NCI-H2171 treated with DMSO at 0.1 percent for 48 hours (cell line): ENCODE results near the gene EPHB1.
A peak's percentile ranks its signal among the peaks of the same experiment; 100 is the strongest.
"Not testable (repeated sequence)": the region's sequence is repeated elsewhere in the genome, so short reads cannot be mapped to it uniquely, and the experiment has no call there.

ENCODE experiments used
- DNase-seq: peaks from one replicate; lab custom pipeline; 2025; lab: John Stamatoyannopoulos, UW

The EPHB1 gene

GRCh38 chr3:135005616-135006015 lies 210.6 kb downstream of the EPHB1 start:
- DNase-seq, result not testable (repeated sequence)

GRCh38 chr3:135007607-135008006 lies 212.5 kb downstream of the EPHB1 start:
- DNase-seq, result no peak

DNA sequence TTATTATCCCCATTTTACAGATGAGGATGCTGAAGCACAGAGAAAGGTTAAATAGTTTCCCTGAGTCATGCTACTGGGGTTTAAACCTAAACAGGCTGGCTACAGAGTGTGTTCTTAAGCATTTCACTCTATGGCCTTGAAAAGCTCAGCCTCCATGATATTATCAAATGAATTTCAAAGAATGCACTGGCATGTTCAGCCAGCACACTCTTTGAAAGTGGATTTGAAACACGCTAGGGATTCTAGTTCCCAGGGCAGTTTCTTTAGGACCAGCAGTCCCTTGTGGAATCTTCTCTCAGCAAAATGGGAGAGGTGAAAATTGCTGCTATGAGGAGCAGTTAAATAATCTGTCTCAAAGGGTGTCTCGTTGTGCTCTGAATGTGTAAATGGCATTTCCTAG lies 213.3 kb downstream of the EPHB1 start:
- DNase-seq, result no peak

- DNase-seq, result no peak
These were observed 214.0 kb downstream of the EPHB1 start for GRCh38 chr3:135009014-135009413.

- DNase-seq, result no peak
These were observed 217.0 kb downstream of the EPHB1 start for GRCh38 chr3:135012101-135012500.

DNA sequence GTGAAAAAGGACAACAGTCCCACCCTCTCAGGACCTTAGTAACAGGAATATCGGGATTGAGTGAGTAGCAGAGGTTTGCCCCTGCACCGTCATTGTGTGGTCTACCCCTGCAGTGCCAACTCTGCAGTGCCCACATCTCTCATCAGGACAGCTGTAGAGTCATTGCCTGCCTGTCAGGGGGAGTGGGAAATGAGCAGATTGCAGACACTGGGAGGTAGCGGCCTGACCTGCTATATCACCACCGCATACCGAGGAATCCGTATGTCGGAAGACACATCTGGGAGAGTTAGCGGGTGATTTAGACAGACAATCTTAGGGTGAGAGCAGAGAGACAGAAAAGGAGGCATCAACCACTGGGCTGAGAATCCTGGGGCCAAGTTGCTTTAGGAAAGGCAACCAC lies 218.1 kb downstream of the EPHB1 start:
- no peak for DNase-seq

DNA sequence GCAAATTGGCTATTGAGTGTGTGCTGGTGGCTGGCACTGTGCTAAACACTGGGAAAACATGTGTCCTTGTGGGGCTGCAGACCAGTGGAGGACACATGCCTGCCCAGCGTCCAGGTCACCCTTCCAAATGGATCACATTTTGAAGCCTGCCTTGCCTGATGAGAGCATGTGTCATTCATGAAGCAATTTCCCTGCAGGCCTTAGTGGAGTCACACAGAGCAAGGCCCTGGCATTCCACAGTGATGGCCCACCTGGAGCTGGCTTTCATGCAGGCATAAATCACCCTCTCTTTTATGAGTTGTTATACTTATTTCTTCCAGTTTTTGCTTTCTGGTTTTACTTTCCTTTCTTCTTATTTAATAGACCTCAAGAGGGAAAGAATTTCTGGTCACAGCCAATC lies 219.5 kb downstream of the EPHB1 start:
- DNase-seq, result no peak

- DNase-seq, result no peak
These were observed 222.2 kb downstream of the EPHB1 start for GRCh38 chr3:135017003-135017893.

GRCh38 chr3:135018149-135018923 lies 223.3 kb downstream of the EPHB1 start:
- no peak for DNase-seq

DNA sequence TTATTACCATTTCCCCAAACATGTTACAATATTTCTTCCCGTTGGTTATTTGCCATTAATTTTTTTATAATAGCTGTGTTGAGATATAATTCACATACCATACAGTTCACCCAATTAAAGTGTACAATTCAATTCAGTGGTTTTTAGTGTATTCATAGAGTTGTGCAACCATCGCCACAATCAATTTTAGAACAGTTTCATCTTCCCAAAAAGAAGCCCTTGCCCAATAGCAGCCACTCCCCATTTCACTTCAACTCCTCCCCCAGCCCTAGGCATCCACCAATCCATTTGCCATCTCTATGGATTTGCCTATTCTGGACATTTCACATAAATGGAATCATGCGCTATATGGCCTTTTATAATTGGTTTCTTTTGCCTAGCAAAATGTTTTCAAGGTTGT lies 225.1 kb downstream of the EPHB1 start:
- DNase-seq, result no peak

GRCh38 chr3:135023996-135024658 lies 229.1 kb downstream of the EPHB1 start:
- peak; percentile 12 for DNase-seq

DNA sequence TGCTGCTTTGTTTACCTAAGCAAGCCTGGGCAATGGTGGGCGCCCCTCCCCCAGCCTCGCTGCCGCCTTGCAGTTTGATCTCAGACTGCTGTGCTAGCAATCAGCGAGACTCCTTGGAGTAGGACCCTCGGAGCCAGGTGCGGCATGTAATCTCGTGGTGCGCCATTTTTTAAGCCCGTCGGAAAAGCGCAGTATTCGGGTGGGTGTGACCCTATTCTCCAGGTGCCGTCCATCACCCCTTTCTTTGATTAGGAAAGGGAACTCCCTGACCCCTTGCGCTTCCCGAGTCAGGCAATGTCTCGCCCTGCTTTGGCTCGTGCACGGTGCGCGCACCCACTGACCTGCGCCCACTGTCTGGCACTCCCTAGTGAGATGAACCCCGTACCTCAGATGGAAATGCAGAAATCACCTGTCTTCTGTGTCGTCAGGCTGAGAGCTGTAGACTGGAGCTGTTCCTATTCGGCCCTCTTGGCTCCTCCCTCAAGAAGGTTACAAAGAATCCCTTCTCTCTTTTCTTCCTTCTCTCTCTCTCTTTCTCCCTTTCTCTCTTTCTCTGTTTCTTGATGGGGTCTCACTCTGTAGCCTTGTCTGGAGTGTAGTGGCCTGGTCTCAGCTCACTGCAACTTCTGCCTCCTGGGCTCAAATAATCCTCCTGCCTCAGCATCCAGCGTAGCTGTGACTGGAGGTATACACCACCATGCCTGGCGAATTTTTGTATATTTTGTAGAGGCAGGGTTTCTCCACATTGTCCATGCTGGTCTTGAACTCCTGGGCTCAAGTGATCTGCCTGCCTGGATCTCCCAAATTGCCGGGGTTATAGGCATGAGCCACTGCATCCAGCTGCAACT lies 235.9 kb downstream of the EPHB1 start:
- DNase-seq, result peak; percentile 58

GRCh38 chr3:135033737-135034136 lies 238.7 kb downstream of the EPHB1 start:
- DNase-seq, result no peak

DNA sequence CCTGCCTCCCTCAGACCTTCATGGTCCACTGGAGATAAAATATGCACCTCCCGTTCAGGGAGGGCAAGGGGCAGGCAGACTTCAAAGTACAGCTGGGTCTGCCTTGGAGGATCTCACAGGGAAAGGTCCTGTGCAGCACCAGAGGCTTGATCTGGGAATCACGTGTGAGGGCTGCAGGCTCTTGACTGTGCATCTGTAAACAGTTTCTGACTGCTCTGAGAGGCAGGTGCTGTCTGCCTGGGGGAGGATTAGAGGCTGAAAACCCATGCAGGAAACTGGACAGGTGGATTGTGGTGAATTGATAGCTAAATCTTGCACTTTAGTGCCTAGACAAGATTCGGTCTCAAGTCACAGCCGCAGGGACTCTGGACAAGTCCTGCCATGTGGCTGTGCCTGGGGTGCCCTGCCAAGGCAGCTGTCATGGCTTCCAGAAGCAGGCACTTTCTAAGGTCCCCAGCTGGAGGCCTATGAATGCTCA lies 239.3 kb downstream of the EPHB1 start:
- DNase-seq, result peak; percentile 57

- DNase-seq, result no peak
These were observed 239.9 kb downstream of the EPHB1 start for GRCh38 chr3:135034891-135035440.

- DNase-seq, result no peak
These were observed 243.1 kb downstream of the EPHB1 start for GRCh38 chr3:135038186-135038585.

- not testable (repeated sequence) for DNase-seq
These were observed 244.5 kb downstream of the EPHB1 start for GRCh38 chr3:135039536-135039935.

- no peak for DNase-seq
These were observed 245.5 kb downstream of the EPHB1 start for GRCh38 chr3:135040321-135041240.

DNA sequence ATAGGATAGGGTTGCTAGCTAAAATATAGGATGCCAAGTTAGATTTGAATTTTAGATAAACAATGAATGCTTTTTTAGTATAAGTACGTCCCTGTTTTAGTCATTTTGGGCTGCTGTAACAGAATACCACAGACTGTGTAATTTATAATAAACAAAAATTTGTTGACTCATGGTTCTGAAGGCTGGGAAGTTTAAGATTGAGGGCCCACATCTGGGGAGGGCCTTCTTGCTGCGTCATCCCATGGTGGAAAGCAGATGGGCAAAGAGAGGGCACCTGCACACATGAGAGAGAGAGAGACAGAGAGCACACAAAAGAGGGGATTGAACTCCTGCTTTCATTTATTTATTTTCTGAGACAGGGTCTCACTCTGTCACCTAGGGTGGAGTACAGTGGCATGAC lies 246.5 kb downstream of the EPHB1 start:
- no peak for DNase-seq

GRCh38 chr3:135047061-135047460 lies 252.0 kb downstream of the EPHB1 start:
- DNase-seq, result peak; percentile 31
